Measurements from ENCODE around the gene SKOR2.

Gene SKOR2

DNA sequence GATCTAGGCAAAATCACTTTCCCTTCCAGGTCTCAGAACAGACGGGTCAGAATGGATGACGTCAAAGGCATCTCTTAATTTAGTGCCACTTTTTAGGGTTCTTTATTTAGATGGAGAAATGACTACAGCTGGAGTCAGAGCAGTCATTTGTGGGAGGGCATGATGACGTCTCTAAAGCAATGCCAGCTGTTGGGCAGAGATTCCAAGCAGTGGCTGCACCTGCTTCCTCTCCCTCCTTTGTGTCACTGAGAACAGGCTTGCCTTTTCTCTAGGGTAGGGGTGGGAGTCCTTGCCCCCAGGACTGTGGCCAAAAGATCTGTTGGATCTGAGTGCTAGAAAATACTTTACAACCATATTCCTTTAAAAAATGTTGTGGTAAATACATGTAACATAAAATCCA lies 28.7 kb upstream of the SKOR2 start:
- no peaks in the 10 kb centered on the region for H3K36me3 ChIP-seq (ENCODE audit: insufficient read depth, low read length)
- WGBS = 83% methylated on average over 3 of the region's 3 CpGs
- no peak overlapping the region for H3K9ac ChIP-seq (ENCODE audit: low read depth, low read length)
- H3K27me3 ChIP-seq (ENCODE audit: insufficient read depth, low read length) = no peaks in the 10 kb centered on the region
- 0 out of 2 replicates have a peak, but pooled peaks cover under 1% of the 10 kb centered on the region for H3K4me1 ChIP-seq (ENCODE audit: insufficient read depth, low read length)
- H3K9me3 ChIP-seq (ENCODE audit: insufficient read depth, low read depth, low read length) = no peaks in the 10 kb centered on the region
- no peak overlapping the region for H3K27ac ChIP-seq (ENCODE audit: low read depth, low read length)
- H3K4me3 ChIP-seq (ENCODE audit: low read length) = no peak overlapping the region

DNA sequence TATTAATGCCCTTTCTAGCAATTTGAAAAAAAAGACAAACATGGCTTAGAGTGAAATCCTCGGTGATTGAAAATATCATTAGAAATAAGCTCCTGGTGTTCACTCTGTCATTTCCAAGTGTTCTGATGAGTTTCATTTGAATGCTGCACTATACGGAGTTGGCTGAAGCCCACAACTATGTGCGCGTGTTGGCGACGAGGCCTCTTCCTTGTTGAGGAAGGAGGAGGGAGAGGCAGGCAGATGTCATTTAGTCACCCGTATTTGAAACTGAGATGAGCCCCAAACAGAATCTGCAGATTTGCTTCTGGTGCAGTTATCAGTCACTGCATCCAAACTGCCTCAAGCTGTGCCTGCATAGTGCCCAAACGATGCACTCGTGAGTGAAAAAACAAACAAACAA lies 23.5 kb upstream of the SKOR2 start:
- 79% methylated on average over 9 of the region's 9 CpGs for WGBS
- Histone ChIP-seq H3K27ac (ENCODE audit: low read depth, low read length) (no peak overlapping the region), H3K4me3 (ENCODE audit: low read length) (no peak overlapping the region), H3K9ac (ENCODE audit: low read depth, low read length) (no peak overlapping the region), H3K9me3 (ENCODE audit: insufficient read depth, low read depth, low read length) (no peaks in the 10 kb centered on the region), H3K27me3 (ENCODE audit: insufficient read depth, low read length) (no peaks in the 10 kb centered on the region), H3K36me3 (ENCODE audit: insufficient read depth, low read length) (no peaks in the 10 kb centered on the region), H3K4me1 (ENCODE audit: insufficient read depth, low read length) (peaks cover 6% of the 10 kb centered on the region; the same call in 1 of the 2 replicates)

DNA sequence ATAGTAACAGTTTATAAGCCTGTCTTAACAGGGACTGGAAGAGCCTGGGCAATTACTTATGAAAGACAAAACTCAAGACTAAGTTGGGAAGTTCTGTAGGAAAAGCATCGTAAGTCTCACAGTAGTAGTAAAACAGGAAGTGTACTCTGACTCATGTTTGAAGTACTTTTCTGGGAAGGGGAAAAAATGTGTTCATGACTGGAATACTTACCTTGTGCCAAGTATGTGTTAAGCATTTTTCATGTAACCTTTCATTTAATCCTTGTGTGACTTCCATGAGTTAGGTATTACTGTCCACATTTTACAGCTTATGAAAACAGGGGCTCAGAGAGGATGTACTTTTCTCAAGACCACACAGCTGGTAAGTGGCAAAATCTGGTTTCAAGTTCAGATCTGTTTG lies 13.7 kb upstream of the SKOR2 start:
- WGBS = 82% methylated on average over 1 of the region's 1 CpG
- no peak overlapping the region for H3K9ac ChIP-seq (ENCODE audit: low read depth, low read length)
- no peak overlapping the region for H3K27ac ChIP-seq (ENCODE audit: low read depth, low read length)
- no peak overlapping the region for H3K4me3 ChIP-seq (ENCODE audit: low read length)
- H3K36me3 ChIP-seq (ENCODE audit: insufficient read depth, low read length) = no peaks in the 10 kb centered on the region
- peaks cover 19% of the 10 kb centered on the region for H3K4me1 ChIP-seq (ENCODE audit: insufficient read depth, low read length)
- 0 out of 2 replicates have a peak, but pooled peaks cover 2% of the 10 kb centered on the region for H3K9me3 ChIP-seq (ENCODE audit: insufficient read depth, low read depth, low read length)
- H3K27me3 ChIP-seq (ENCODE audit: insufficient read depth, low read length) = peaks cover 82% of the 10 kb centered on the region

DNA sequence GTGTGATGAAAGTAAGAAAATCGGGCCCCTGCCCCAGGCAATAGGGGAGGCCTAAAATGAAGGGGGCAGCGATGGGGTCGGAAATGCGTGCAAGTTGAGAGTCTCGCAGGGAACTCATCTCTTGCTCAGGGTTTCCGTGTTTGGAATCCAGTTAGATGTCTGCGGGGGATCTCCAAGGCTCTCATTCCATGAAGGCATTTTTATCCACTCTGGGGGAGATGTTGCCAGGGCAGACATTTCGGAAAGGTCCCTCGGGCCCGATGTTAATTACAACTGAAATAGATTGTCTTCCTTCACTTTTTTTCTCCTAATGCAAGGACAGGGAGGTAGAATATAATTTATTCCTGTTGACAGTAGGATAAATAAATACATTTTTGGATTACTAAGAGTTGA lies 12.8 kb upstream of the SKOR2 start:
- 24% methylated on average over 10 of the region's 10 CpGs for WGBS
- Histone ChIP-seq H3K9ac (ENCODE audit: low read depth, low read length) (no peak overlapping the region; the same call in 1 of the 2 replicates), H3K36me3 (ENCODE audit: insufficient read depth, low read length) (no peaks in the 10 kb centered on the region), H3K27ac (ENCODE audit: low read depth, low read length) (no peak overlapping the region), H3K9me3 (ENCODE audit: insufficient read depth, low read depth, low read length) (0 out of 2 replicates have a peak, but pooled peaks cover 2% of the 10 kb centered on the region), H3K4me3 (ENCODE audit: low read length) (peak overlapping the region; percentile 84), H3K27me3 (ENCODE audit: insufficient read depth, low read length) (peaks cover 91% of the 10 kb centered on the region), H3K4me1 (ENCODE audit: insufficient read depth, low read length) (peaks cover 24% of the 10 kb centered on the region)

DNA sequence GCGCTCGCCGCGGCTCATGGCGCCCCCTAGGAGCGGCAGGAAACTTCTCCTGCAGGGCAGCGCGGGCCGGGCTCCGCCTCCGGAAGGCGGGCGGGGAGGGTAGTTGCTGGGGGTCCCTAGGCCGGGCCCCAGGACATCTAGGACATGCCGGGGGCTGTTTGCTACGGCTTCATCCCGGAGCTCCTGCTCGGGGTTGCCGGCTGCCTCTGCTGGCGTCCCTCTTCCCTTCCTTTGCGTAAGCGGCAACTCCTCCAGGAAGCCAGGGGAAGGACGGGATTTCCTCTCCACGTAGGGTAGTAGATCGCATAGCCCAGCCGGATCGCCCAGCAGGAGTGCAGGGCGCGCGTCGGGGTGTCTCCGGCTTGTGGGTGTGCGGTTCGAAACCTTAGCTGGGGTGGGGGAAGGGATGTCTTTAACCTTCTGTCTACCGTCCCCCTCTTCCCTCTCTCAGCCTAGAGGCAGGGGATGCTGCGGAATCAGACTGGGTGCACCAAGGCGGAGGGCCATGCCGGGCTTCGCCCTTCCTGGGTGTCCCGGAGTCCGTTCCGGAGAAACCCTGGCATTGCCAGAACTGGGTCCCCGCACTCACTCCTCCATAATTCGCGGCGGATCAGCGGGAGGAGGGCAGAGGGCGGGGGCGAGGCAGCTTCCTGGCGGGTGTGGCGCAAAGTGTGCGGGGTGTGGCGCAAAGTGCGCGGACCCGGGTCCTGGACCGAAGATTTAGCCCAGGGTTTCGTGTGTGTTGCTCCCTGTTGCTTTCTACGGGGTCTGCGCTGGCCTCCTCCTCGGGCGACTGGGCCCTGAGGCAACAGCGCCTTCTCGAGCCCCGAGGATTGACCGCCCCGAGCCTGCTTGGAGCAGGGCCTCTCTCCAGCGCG lies 12.2 kb upstream of the SKOR2 start:
- Histone ChIP-seq H3K9ac (ENCODE audit: low read depth, low read length) (peak overlapping the region; percentile 24; the same call in 1 of the 2 replicates), H3K4me1 (ENCODE audit: insufficient read depth, low read length) (peaks cover 24% of the 10 kb centered on the region), H3K36me3 (ENCODE audit: insufficient read depth, low read length) (no peaks in the 10 kb centered on the region), H3K27me3 (ENCODE audit: insufficient read depth, low read length) (peaks cover 97% of the 10 kb centered on the region), H3K9me3 (ENCODE audit: insufficient read depth, low read depth, low read length) (0 out of 2 replicates have a peak, but pooled peaks cover 2% of the 10 kb centered on the region), H3K27ac (ENCODE audit: low read depth, low read length) (no peak overlapping the region), H3K4me3 (ENCODE audit: low read length) (peak overlapping the region; percentile 84)
- 1% methylated on average over 69 of the region's 69 CpGs for WGBS

DNA sequence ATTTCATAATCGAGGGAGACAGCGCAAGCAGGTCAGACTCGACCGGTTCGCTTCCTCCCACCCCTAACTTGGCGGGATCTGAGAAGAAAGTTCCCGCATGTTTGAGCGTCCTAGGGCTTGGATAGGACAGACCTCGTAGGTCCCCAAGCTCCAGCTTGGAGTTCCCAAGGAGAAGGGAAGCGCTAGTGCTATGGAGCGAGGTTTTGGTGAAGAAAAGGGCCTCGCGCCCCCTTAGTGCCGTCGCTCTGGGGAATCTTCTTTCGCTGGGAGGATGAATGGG lies 11.6 kb upstream of the SKOR2 start:
- Histone ChIP-seq H3K27me3 (ENCODE audit: insufficient read depth, low read length) (peaks cover 100% of the 10 kb centered on the region), H3K9ac (ENCODE audit: low read depth, low read length) (no peak overlapping the region)

DNA sequence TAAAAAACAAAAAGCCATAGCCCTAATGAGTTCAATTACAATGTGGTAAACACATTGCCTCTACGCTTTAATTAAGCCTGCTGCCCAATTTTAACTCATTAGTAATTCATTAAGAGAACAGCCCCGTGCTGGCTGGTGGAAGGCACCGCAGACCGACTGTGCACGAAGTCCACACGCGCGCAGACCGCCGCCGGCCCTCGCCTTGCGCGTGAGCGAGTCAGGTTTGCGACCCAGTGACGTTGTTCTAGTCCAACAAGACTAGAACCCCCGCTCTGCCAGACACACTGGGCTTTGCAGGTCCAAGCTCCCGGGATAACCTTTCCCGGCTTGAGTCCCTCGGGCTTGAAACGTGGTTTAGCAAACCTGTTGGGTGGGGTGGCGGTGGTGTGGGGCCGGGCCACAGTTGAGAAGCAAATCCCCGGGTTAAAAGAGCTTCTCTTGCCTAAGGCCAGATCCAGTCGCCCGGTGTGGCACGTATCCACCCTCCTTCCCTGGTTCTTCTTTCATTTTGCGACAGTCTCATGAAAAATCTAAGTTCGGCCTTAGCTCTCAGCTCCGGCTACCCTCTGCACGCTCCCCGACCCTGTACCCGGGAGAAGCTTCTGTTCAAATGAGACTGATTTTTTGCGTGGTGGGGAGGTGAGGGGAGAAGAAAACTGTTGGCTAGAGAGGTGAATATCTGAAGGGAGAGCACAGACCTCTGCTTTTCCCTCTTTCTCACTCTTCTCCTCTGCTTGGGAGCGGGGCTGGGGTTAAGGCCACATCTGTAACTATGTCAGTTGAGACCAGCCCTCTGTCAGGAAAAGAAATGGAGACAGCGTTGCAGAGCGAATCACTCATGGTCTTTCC lies 11.1 kb upstream of the SKOR2 start:
- WGBS = 6% methylated on average over 38 of the region's 38 CpGs
- Histone ChIP-seq H3K27me3 (ENCODE audit: insufficient read depth, low read length) (peaks cover 100% of the 10 kb centered on the region), H3K4me1 (ENCODE audit: insufficient read depth, low read length) (peaks cover 30% of the 10 kb centered on the region), H3K36me3 (ENCODE audit: insufficient read depth, low read length) (no peaks in the 10 kb centered on the region), H3K9me3 (ENCODE audit: insufficient read depth, low read depth, low read length) (0 out of 2 replicates have a peak, but pooled peaks cover 2% of the 10 kb centered on the region), H3K4me3 (ENCODE audit: low read length) (peak overlapping the region; percentile 84), H3K9ac (ENCODE audit: low read depth, low read length) (no peak overlapping the region), H3K27ac (ENCODE audit: low read depth, low read length) (no peak overlapping the region)

More for the DNA sequence above, 11.6 kb upstream of the SKOR2 start:
- WGBS = 2% methylated on average over 16 of the region's 16 CpGs
- H3K4me3 ChIP-seq (ENCODE audit: low read length) = peak overlapping the region; percentile 84
- peaks cover 24% of the 10 kb centered on the region for H3K4me1 ChIP-seq (ENCODE audit: insufficient read depth, low read length)
- H3K9me3 ChIP-seq (ENCODE audit: insufficient read depth, low read depth, low read length) = 0 out of 2 replicates have a peak, but pooled peaks cover 2% of the 10 kb centered on the region
- no peaks in the 10 kb centered on the region for H3K36me3 ChIP-seq (ENCODE audit: insufficient read depth, low read length)
- no peak overlapping the region for H3K27ac ChIP-seq (ENCODE audit: low read depth, low read length)

DNA sequence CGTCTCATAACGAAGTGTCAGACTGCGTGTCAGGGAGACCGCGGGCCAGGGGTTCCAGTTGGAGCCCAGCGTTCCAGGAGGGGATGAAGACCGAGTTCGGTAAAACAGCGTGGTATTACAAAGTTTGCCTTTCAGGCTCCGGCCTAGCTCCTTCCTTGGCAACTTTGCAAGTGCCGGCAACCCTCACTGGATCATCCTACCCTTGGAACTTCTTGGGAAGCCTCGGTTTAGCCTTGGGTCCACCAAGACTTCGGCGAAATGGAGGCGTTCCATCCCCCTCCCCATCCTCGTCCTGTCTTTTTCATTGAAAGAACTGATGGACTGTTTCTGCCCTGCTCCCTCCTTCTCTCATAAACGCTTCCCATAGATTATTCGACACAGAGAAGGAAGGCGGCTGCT lies 10.4 kb upstream of the SKOR2 start:
- Histone ChIP-seq H3K4me1 (ENCODE audit: insufficient read depth, low read length) (peaks cover 36% of the 10 kb centered on the region), H3K27me3 (ENCODE audit: insufficient read depth, low read length) (peaks cover 100% of the 10 kb centered on the region), H3K27ac (ENCODE audit: low read depth, low read length) (no peak overlapping the region), H3K4me3 (ENCODE audit: low read length) (peak overlapping the region; percentile 84), H3K9me3 (ENCODE audit: insufficient read depth, low read depth, low read length) (0 out of 2 replicates have a peak, but pooled peaks cover 2% of the 10 kb centered on the region), H3K36me3 (ENCODE audit: insufficient read depth, low read length) (no peaks in the 10 kb centered on the region), H3K9ac (ENCODE audit: low read depth, low read length) (no peak overlapping the region)
- 4% methylated on average over 19 of the region's 19 CpGs for WGBS

DNA sequence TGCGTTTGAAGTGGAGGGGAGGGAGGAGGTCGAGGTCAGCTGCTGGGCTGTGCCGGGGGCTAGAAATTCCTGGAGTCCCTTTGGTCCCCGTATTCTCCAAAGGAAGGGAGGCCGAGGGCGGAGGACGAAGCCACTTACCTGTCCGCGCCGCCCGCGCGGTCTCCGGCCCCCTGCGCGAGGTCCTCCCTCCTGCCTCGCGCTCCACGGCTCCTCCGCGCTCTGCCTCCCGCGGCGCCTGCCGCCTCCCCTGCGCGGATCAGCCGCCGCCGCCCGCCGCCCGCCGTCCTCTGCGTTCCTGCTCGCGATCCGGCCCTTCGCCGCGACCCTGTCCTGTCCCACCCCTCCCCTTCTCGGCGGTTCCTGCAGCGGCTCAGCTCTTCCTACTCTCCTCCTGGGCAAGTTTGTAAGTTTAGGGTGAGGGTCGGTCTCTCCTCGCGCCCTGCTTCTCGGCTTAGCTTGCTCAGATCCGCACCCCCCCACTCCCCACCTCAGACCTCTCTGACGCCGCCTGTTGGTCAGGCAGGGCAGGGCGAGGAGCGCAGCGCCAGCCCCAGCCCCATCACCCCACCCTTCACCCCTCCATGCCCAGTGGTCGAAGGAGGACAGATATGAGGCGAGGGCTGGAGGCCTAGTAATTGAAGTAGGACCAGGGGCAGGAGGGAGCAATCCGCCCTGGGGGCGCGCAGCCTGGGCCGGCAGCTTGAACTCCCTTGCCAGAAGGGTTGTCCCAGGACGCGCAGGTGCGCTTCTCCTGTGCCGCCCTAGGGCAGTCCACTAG lies 9.7 kb upstream of the SKOR2 start:
- 3% methylated on average over 55 of the region's 64 CpGs for WGBS
- no peak overlapping the region for H3K27ac ChIP-seq (ENCODE audit: low read depth, low read length)
- H3K9me3 ChIP-seq (ENCODE audit: insufficient read depth, low read depth, low read length) = 0 out of 2 replicates have a peak, but pooled peaks cover 2% of the 10 kb centered on the region
- no peak overlapping the region for H3K9ac ChIP-seq (ENCODE audit: low read depth, low read length)
- H3K27me3 ChIP-seq (ENCODE audit: insufficient read depth, low read length) = peaks cover 100% of the 10 kb centered on the region
- peak overlapping the region; percentile 84 for H3K4me3 ChIP-seq (ENCODE audit: low read length)
- H3K4me1 ChIP-seq (ENCODE audit: insufficient read depth, low read length) = peaks cover 43% of the 10 kb centered on the region
- no peaks in the 10 kb centered on the region for H3K36me3 ChIP-seq (ENCODE audit: insufficient read depth, low read length)

DNA sequence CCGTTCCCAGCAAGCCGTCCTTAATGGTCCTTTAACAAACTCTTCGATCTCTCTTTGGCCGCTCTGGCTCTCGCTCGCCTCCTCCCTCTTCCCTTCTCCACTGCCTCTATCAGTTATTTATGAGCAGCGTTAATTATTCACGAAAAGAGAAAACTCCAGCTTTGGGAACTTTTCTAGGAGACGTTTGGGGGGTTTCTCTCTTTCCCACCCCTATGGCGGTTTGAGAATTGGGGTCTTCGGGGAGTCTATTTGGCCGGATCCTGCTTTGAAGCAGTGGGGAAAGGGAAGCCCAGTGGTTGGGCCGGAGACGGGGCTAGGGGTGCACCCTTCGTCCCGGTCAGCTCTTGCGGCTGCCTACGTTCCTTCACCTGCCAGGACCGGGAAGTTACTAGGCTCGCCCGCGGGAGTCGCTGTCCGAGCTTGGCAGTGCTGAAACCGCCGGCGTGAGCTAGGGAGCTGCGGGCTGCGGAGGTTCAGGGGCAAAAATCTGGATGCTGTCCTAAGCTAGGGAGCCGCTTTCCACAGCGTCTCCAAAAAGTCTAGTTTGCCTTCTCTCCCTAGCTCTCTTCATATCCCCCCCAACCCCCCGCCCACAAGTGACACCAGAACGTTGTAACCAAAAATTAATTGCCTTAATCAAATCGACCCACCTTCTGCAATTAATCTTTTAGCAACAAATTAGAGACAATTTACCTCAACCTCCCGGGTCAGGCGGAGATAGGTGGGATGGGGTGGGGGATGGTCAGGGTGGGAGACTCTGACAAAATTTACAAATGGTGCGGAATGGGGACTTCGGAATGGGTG lies 8.9 kb upstream of the SKOR2 start:
- H3K9ac ChIP-seq (ENCODE audit: low read depth, low read length) = no peak overlapping the region
- WGBS = 10% methylated on average over 37 of the region's 38 CpGs
- H3K36me3 ChIP-seq (ENCODE audit: insufficient read depth, low read length) = no peaks in the 10 kb centered on the region
- H3K4me3 ChIP-seq (ENCODE audit: low read length) = peak overlapping the region; percentile 28; the same call in 1 of the 2 replicates
- peaks cover 43% of the 10 kb centered on the region for H3K4me1 ChIP-seq (ENCODE audit: insufficient read depth, low read length)
- H3K27ac ChIP-seq (ENCODE audit: low read depth, low read length) = no peak overlapping the region
- 0 out of 2 replicates have a peak, but pooled peaks cover 2% of the 10 kb centered on the region for H3K9me3 ChIP-seq (ENCODE audit: insufficient read depth, low read depth, low read length)
- peaks cover 100% of the 10 kb centered on the region for H3K27me3 ChIP-seq (ENCODE audit: insufficient read depth, low read length)
